GM23248 (cell line): Measurements from ENCODE around the gene DCAF7. TPM values are rescaled to one million over a fixed set of nuclear protein-coding genes. Genes with fewer than 3 reads are reported as not detected.

Experiments
- DNase-seq: peaks from one replicate; pipeline ENCODE4 v3.0.0-alpha.2; 2015
- H2AFZ ChIP-seq: fragments of 200-600 bp; sonication (generic); 2 replicates; pipeline ENCODE4 v1.6.1; 2016; ENCODE audit warnings: antibody characterized with exemption
- H3F3A ChIP-seq: fragments of 200-600 bp; sonication (generic); 2 replicates; pipeline ENCODE4 v1.6.1; 2016; ENCODE audit warnings: mild to moderate bottlenecking, antibody characterized with exemption, mixed run types; ENCODE audit not compliant: insufficient read depth
- H3K27ac ChIP-seq: fragments of 200-600 bp; sonication (generic); 2 replicates; pipeline ENCODE4 v1.5.1; 2016; ENCODE audit warnings: mild to moderate bottlenecking
- H3K27me3 ChIP-seq: fragments of 200-600 bp; sonication (generic); replicated peaks from 2 replicates; pipeline ENCODE4 v1.6.1; 2016; ENCODE audit warnings: mild to moderate bottlenecking; ENCODE audit not compliant: insufficient read depth
- H3K36me3 ChIP-seq: fragments of 200-600 bp; sonication (generic); 2 replicates; pipeline ENCODE4 v1.6.1; 2016; ENCODE audit warnings: low read depth, mild to moderate bottlenecking
- H3K4me1 ChIP-seq: fragments of 200-600 bp; sonication (generic); 2 replicates; pipeline ENCODE4 v1.6.1; 2016; ENCODE audit warnings: mild to moderate bottlenecking; ENCODE audit not compliant: insufficient read depth
- H3K4me2 ChIP-seq: fragments of 200-600 bp; sonication (generic); one replicate; pipeline ENCODE4 v1.6.1; 2016; ENCODE audit warnings: mild to moderate bottlenecking; ENCODE audit not compliant: unreplicated experiment
- H3K4me3 ChIP-seq: fragments of 200-600 bp; sonication (generic); 2 replicates; pipeline ENCODE4 v1.5.1; 2016; ENCODE audit warnings: mild to moderate bottlenecking
- H3K79me2 ChIP-seq: fragments of 200-600 bp; sonication (generic); 2 replicates; pipeline ENCODE4 v1.6.1; 2016; ENCODE audit warnings: mild to moderate bottlenecking; ENCODE audit not compliant: insufficient read depth
- H3K9ac ChIP-seq: fragments of 200-600 bp; sonication (generic); 2 replicates; pipeline ENCODE4 v1.6.1; 2016; ENCODE audit warnings: mild to moderate bottlenecking
- H3K9me2 ChIP-seq: fragments of 200-600 bp; sonication (generic); 2 replicates; pipeline ENCODE4 v1.6.1; 2016; ENCODE audit warnings: mixed run types, mild to moderate bottlenecking, moderate library complexity; ENCODE audit not compliant: insufficient read depth
- H3K9me3 ChIP-seq: fragments of 200-600 bp; sonication (generic); one replicate; pipeline ENCODE4 v1.6.1; 2017; ENCODE audit warnings: low read depth
- H4K20me1 ChIP-seq: fragments of 200-600 bp; sonication (generic); 2 replicates; pipeline ENCODE4 v1.6.0; 2016; ENCODE audit not compliant: insufficient read depth
- EZH2 ChIP-seq: fragments of 200-600 bp; sonication (generic); IDR thresholded peaks from 2 replicates; pipeline ENCODE4 v1.6.1; 2018; ENCODE audit warnings: antibody characterized with exemption, mild to moderate bottlenecking; ENCODE audit not compliant: insufficient read depth, poor library complexity, severe bottlenecking
- EZH2phosphoT487 ChIP-seq: fragments of 200-600 bp; sonication (generic); IDR thresholded peaks from 2 replicates; pipeline ENCODE4 v1.6.1; 2018; ENCODE audit warnings: antibody characterized with exemption, moderate library complexity, mild to moderate bottlenecking, low read depth; ENCODE audit not compliant: insufficient read depth
- WGBS, 2 experiments: methylation state at CpG; one replicate each; pipeline ENCODE4 v1.1.6; 2015 to 2017; ENCODE audit warnings: low lambda C conversion rate in 2 of 2, low coverage in 1 of 2; ENCODE audit errors: missing lambda C conversion rate in 2 of 2; 5-methylcytosine and 5-hydroxymethylcytosine counted together
- in situ Hi-C: fragments of 300-500 bp; cut with MboI; formaldehyde crosslinking; loops from 2 replicates; pipeline ENCODE4 v1.15.0; 2020
- polyA plus RNA-seq: library from polyadenylated mRNA; unstranded; fragments of >200 nt; fragmentation: Nextera tagmentation; extraction: Ambion mirVana; gene quantifications from 2 replicates; pipeline ENCODE4 v1.2.1, GENCODE V29; 2016
- total RNA-seq: library from RNA; depleted of rRNA; stranded (reverse); fragments of >200 nt; shearing (Covaris generic); gene quantifications from 2 replicates; pipeline ENCODE4 v1.2.3, GENCODE V29; 2014

The DCAF7 gene
- total and polyA plus RNA-seq, 2 experiments from 2014 or later: 21.2 to 38.2 TPM

- Histone ChIP-seq H3K27me3 (no peaks in the 10 kb centered on the region), H3K4me1 (peaks cover 31% of the 10 kb centered on the region), H2AFZ (peak within 1 kb of the TSS; percentile 91), H3K9me2 (no peaks in the 10 kb centered on the region), H3K9me3 (no peaks in the 10 kb centered on the region), H3K9ac (peak within 1 kb of the TSS; percentile 83), H3F3A (peaks cover 20% of the 10 kb centered on the region; the same call in 1 of the 2 replicates), H3K4me3 (peak within 1 kb of the TSS; percentile 99), H3K79me2 (peaks cover 40% of the 10 kb centered on the region), H3K36me3 (no peaks in the 10 kb centered on the region), H3K4me2 (peak within 1 kb of the TSS; percentile 100), H3K27ac (peak within 1 kb of the TSS; percentile 54), H4K20me1 (0 out of 2 replicates have a peak, but pooled peaks cover 3% of the 10 kb centered on the region)
- peak; percentile 100 for DNase-seq
- WGBS, 2 experiments: 1 to 2% methylated on average over 51 to 58 of the region's 75 CpGs
- TF ChIP-seq EZH2 (no peak), EZH2phosphoT487 (no peak)
- in situ Hi-C loops: no loop called here
Observed at GRCh38 chr17:63621684-63622573, 71.7 kb downstream of the DCAF7 start, which contains the start of gene MAP3K3. MAP3K3 (plus strand) TSS chr17:63622417; CDS start chr17:63622760, 343 bp downstream.

DNA sequence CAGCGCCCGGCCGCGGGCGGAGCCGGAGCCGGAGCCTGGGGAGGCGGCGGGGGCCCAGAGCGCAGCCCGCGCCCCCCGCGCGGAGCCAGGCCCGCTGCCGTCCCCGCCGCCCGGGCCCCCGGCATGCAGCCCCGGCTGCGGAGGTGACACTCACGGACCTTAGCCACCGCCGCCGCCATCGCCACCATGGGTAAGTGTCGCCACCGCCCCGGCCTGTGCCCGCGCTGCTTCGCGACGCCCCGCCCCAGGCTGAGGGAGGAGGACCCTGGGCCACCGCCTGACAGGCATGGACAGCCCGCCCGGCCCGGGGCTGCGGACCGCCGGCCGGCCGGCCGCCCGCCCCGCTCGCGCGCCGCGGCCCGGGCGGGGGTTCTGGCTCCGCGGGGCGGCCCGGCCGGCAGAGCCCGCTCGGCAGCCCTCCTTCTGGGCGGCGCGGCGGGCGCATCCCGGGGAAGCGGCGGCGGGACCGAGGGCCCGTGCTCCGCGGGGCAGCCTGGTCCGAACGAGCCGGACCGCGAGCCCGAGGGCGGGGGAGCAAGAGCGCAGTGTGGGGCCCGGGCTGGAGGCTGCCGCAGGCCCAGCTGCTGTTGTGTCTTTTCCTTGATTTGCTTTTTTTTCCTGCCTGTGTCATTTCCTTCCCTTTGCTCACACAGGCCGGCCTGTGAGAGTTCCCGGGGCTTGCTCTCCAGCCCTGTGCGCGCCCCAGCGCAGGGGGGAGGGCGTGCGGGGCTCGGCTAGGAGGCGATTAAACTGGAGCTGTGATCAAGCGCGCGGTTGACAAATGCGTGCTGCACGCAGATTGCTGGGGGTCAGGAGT is 72.5 kb downstream of the DCAF7 start:
- Histone ChIP-seq H3K36me3 (no peaks in the 10 kb centered on the region), H4K20me1 (0 out of 2 replicates have a peak, but pooled peaks cover 3% of the 10 kb centered on the region), H2AFZ (peak overlapping the region; percentile 77), H3K79me2 (peaks cover 48% of the 10 kb centered on the region), H3K27ac (peak overlapping the region; percentile 54), H3K4me2 (peak overlapping the region; percentile 100), H3K4me3 (peak overlapping the region; percentile 99), H3F3A (peaks cover 26% of the 10 kb centered on the region; the same call in 1 of the 2 replicates), H3K27me3 (no peaks in the 10 kb centered on the region), H3K9me2 (no peaks in the 10 kb centered on the region), H3K9me3 (no peaks in the 10 kb centered on the region), H3K4me1 (peaks cover 36% of the 10 kb centered on the region), H3K9ac (peak overlapping the region; percentile 83)
- peak; percentile 83 for DNase-seq
- 0 to 1% methylated on average over 28 to 33 of the region's 100 CpGs for WGBS, 2 experiments
- no peak for TF ChIP-seq EZH2phosphoT487
- TF ChIP-seq EZH2: no peak
- in situ Hi-C loops: no loop called here

- Histone ChIP-seq H3K36me3 (no peaks in the 10 kb centered on the region), H2AFZ (peak overlapping the region; percentile 77; the same call in 1 of the 2 replicates), H3K9me3 (no peaks in the 10 kb centered on the region), H3K4me1 (peaks cover 36% of the 10 kb centered on the region), H3K27ac (peak overlapping the region; percentile 54), H4K20me1 (0 out of 2 replicates have a peak, but pooled peaks cover 3% of the 10 kb centered on the region), H3K9me2 (no peaks in the 10 kb centered on the region), H3K79me2 (peaks cover 60% of the 10 kb centered on the region), H3F3A (peaks cover 26% of the 10 kb centered on the region; the same call in 1 of the 2 replicates), H3K27me3 (no peaks in the 10 kb centered on the region), H3K9ac (peak overlapping the region; percentile 83), H3K4me3 (peak overlapping the region; percentile 99), H3K4me2 (peak overlapping the region; percentile 100)
- no peak for DNase-seq
- 41 to 47% methylated on average over 7 of the region's 7 CpGs for WGBS, 2 experiments
- in situ Hi-C loops: no loop called here
- TF ChIP-seq EZH2phosphoT487 (no peak), EZH2 (no peak)
Observed at GRCh38 chr17:63623786-63624530, 73.7 kb downstream of the DCAF7 start.

DNA sequence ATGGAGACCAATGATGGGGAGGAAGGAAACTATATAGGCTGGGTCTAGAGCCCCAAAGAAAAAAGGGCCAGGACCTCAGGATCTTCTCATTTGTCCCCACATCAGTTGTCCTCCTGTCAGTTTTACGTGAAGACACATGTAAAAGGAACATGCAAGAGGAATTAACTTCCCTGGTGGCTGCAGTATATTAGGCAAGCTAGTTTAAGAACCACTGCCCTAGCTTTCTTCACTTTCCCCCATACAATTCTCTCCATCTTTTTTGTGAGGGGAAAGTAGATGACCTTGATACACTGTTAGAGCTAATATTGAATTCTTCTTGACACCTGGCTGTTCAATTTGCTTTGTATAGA is 74.2 kb downstream of the DCAF7 start:
- H3K27me3 ChIP-seq: no peaks in the 10 kb centered on the region
- H3K4me2 ChIP-seq: peak overlapping the region; percentile 100
- H3K27ac ChIP-seq: no peak overlapping the region
- H3F3A ChIP-seq: peaks cover 26% of the 10 kb centered on the region; the same call in 1 of the 2 replicates
- peaks cover 65% of the 10 kb centered on the region for H3K79me2 ChIP-seq
- H3K4me1 ChIP-seq: peaks cover 36% of the 10 kb centered on the region
- 0 out of 2 replicates have a peak, but pooled peaks cover 3% of the 10 kb centered on the region for H4K20me1 ChIP-seq
- H2AFZ ChIP-seq: no peak overlapping the region
- H3K9ac ChIP-seq: no peak overlapping the region
- H3K36me3 ChIP-seq: no peaks in the 10 kb centered on the region; the same call in 1 of the 2 replicates
- H3K4me3 ChIP-seq: peak overlapping the region; percentile 99
- no peak for DNase-seq
- H3K9me3 ChIP-seq: no peaks in the 10 kb centered on the region
- TF ChIP-seq EZH2phosphoT487: no peak
- TF ChIP-seq EZH2: no peak
- no peaks in the 10 kb centered on the region for H3K9me2 ChIP-seq
- WGBS, 2 experiments: 38 to 71% methylated on average over 1 of the region's 1 CpG
- in situ Hi-C loops: no loop called here
